HT-29 (cell line): ENCODE measurements around the gene BEX4. TPM values are rescaled to one million over a fixed set of nuclear protein-coding genes. Genes with fewer than 3 reads are reported as not detected.

Source experiments
- DNase-seq: peaks from one replicate; pipeline ENCODE4 v3.0.0-alpha.2; 2015; ENCODE audit warnings: low spot score
- total RNA-seq: library from RNA; depleted of rRNA; stranded (reverse); fragments of >200 nt; shearing (Covaris generic); gene quantifications from 2 replicates; pipeline ENCODE4 v1.2.3, GENCODE V29; 2014; rRNA removed

BEX4 gene
- total RNA-seq, 1 experiment from 2014 or later = not detected

DNA sequence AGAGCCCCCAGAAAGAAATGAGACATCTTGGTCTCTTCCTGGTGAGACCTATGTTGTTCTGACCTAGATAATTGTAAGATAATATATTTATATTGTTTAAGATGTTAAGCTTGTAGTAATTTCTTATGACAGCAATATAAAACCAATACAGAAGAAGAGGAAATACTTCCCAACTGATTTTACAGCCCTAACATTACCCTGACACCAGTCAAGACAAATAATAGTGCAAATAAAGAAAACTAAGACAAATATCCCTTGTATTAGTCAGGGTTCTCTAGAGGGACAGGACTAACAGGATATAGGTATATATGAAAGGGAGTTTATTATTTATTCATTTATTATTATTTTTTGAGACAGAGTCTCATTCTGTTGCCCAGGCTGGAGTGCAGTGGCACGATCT lies 21.4 kb downstream of the BEX4 start:
- no peak for DNase-seq

DNA sequence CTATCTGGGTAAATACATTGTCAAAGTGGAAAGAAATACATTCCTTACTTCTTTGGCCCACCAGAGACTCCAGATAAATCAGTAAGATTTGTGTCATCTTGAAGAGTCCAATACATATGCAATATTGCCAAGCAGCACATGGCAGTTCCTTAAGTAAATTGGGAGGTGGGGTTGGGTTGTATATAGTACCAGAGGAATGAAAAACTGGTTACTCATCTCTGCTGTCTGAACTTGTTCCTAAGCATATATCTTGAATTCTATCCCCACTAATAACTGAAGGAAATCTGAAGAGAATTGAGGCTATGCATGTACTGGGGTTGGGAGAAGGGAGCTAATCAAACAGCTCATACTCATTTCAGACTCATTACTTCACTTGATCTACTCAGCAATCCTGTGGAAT lies 25.2 kb downstream of the BEX4 start:
- DNase-seq = no peak

DNA sequence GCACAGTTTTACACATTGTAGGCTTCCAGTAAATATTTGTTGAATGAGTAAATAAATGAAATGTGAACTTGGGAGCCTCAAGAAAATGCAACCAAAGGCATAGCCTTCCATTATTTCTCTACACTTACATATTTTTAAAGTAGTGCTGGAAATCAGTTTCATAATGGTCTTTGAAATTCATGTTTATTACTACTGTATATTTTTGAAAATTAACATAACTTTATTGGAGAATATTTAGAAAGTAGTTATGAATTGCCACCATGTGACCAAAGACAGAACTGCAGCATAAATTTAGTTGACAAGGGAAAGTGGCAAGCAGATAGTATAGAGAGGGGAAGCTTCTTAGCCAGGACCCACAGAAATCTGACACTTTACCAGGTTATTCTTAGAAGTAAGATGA lies 33.6 kb downstream of the BEX4 start:
- peak; percentile 35 for DNase-seq

DNA sequence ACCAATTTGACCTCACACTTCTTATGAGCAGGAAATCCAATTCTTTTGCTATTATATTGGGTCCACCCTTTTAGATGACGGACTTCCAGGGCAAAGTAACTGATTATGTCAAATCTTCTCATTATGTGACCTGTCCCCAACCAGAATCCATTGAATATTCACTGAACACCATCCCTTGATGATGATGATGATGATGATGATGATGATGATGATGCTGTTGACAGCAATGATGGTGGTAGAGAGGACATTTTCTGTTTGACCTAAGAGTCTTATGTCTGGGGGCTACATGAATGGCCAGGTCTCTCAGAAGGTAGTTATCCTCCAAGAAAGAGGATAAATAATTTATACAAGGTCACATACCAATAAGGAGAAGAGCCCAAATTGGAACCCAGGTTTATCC lies 34.9 kb downstream of the BEX4 start:
- no peak for DNase-seq

DNA sequence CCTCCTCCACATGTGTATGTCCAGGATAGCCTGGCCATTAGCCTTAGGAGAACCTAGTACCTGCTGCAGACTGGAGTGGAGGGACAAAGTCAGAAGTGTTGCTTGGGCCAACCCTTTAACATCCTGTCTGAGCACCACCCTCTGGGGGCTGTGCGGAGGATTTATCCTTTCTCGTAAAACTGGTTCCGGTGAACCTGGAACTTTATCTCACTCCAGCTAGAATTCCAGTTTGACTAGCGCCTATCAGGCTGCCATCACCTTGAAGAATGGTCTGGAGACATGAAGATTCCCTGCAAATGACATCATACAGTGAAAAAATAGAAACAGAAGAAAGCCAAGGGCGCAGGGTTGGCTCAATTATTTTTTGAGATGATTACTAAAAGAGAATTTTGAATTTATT lies 36.1 kb downstream of the BEX4 start:
- DNase-seq = peak; percentile 44

DNA sequence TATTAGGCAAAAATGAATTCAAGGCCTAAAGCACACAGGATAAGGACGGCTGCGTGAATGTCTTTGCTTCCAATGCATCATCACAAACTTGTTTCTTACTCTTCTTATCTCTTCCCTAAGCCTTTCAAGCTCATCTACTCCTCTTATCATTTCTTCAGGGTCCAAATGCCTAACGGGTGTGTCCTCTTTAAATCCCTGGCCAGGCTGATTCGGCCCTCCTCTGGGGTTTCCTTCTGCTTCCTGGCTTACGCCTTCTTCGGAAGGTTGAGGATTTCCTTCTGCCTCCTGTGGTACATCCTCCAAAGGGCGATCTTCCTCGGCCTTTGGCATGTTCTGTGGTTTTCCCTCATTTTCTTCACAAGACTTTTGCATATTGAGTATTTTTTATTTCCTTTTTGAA lies 38.7 kb downstream of the BEX4 start:
- no peak for DNase-seq

DNA sequence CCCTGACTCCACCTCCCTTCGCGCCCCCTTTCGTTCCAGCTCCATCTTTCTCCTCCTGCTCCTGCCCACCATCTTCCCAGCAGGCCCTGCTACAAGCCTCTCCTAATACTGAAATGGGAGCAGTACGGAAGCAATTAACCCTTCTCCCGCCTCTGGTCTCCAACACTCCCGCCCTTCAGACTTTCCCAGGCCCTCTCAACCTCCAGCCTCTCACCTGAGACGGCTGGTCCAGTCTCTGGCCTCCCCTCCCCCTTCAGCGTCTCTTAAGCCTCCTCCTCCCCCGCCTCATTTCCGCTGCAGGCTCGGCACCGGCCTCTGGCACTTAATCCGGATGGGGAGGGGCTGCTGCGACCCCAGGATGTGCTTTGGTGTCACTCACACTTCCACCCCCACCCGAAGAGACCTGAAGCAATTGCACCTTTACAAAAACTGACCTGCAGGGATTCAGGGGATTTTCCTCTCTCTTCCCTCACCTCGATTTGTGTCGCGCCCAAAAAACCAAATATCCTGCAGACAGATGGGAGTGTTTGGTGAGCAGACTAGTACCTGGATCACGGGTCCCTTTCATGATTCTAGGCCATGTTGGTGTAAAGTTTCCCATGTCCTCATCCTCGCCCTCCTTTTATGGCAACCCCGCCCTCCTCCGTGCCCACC lies 39.4 kb downstream of the BEX4 start:
- DNase-seq = no peak

DNA sequence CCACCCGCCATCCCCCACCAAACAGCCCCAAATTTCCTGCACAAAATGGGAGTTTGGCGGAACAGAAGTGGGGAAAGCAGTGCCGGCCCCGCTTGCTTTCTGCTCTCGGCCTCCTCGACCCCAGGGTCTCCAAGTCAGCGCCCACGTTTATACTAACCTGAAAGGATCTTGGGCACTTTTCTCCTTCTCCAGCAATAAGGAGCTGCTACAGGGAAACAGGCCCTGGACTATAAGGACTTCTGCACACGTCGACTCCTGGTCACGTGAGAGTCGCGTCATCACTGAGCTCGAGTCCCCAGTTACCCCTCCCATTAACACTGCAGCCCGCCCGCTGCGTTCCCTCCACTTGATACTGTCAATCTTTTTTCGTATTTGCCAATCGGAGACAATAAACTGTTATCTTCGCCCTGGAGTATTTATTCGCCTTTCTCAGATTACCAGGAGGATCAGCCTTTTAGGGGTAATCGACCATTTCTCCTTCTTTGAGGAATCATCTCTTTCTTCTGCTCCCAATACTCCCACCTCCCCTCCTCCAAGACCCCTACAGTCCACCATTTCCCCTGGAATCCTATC lies 40.1 kb downstream of the BEX4 start, which contains the start of gene TCEAL8:
TCEAL8 (minus strand) TSS at position 235 of the 573 bp plus-strand sequence. CDS start 1,176 bp downstream, outside the sequence.
- DNase-seq = peak; percentile 55

DNA sequence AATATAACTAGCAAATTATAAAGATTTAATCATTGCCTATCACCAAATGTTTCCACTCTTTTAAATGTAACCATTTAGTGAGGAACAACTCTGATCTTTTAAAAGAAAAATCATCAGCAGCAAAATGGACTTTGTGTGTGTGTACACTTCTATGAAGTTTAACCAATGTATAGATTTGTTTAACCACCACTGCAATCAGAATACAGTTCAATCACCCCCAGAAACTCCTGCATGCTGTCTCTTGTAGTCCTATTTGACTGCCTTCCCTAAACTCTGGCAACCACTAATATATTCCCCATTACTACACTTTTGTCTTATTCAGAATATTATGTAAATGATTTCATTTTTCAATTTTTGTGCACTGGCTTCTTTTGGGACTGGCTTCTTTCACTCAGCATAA lies 41.7 kb downstream of the BEX4 start:
- DNase-seq = no peak

DNA sequence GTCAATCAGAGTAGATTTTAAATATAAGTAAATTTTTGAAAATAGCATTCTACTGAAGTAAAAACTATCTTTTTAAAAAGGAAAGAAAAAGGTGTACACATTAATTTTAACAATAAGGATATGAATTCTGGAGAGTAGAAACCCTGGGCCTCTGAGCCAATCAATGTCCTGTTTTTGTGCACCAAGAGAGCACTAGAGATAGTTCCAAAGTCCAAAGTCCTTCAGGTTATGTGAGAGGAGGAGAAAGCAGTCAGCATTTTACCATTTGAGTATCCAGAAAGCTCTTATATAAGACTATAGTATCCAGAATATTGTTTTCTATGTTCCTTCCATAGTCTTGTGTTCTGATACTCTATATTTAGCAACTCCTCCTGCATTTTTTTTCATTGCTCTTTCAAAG lies 43.4 kb downstream of the BEX4 start:
- DNase-seq = no peak

Other genes with a start within 250 kb of the BEX4 start
- gene BEX1, start 150.9 kb upstream of the BEX4 start, total RNA-seq = not detected in 2 replicates
- gene NXF3, start 122.0 kb upstream of the BEX4 start, total RNA-seq = not detected in 2 replicates
- 6.7 and 8.1 TPM in 2 replicates for gene TCEAL8, start 40.0 kb downstream of the BEX4 start, total RNA-seq
- gene TCEAL5, start 61.6 kb downstream of the BEX4 start, total RNA-seq = not detected in 2 replicates
- not detected in 2 replicates for gene BEX2, start 95.9 kb downstream of the BEX4 start, total RNA-seq
- gene TCEAL7, start 115.1 kb downstream of the BEX4 start, total RNA-seq = not detected in 2 replicates
- gene TCEAL9, start 141.4 kb downstream of the BEX4 start, total RNA-seq = 10.3 and 11.8 TPM in 2 replicates
- gene BEX3, start 161.4 kb downstream of the BEX4 start, total RNA-seq = not detected in 2 replicates